ENCODE measurements around the gene TBCEL. TPM values are rescaled to one million over a fixed set of nuclear protein-coding genes. Genes with fewer than 3 reads are reported as not detected.
"Not testable (repeated sequence)": the region's sequence is repeated elsewhere in the genome, so short reads cannot be mapped to it uniquely, and the experiment has no call there.

The TBCEL gene
- total RNA-seq, 2 donors from 2014 or later: 10.9 to 12.9 TPM

- ATAC-seq (no peak), DNase-seq (no peak)
Observed at GRCh38 chr11:121091492-121092152, 67.7 kb downstream of the TBCEL start.

GRCh38 chr11:121095561-121095960 is 71.7 kb downstream of the TBCEL start:
- ATAC-seq: no peak

More at GRCh38 chr11:121091492-121092152, 67.7 kb downstream of the TBCEL start:
- intact Hi-C loops (cut with DNase I, micrococcal nuclease): no loop called here

GRCh38 chr11:121099364-121099763 is 75.5 kb downstream of the TBCEL start:
- ATAC-seq (no peak), DNase-seq (no peak)
- intact Hi-C loops (cut with DNase I, micrococcal nuclease): no loop called here

More at GRCh38 chr11:121095561-121095960, 71.7 kb downstream of the TBCEL start:
- no peak for DNase-seq
- intact Hi-C loops (cut with DNase I, micrococcal nuclease): no loop called here

- no peak for ATAC-seq
- intact Hi-C loops (cut with DNase I, micrococcal nuclease): no loop called here
- DNase-seq: no peak
Observed at GRCh38 chr11:121099885-121100284, 76.0 kb downstream of the TBCEL start.

GRCh38 chr11:121100943-121101342 is 77.0 kb downstream of the TBCEL start, which contains the start of gene TECTA:
Gene TECTA (plus strand): TSS chr11:121101243. CDS start chr11:121102666, 1,423 bp downstream.
- DNase-seq (no peak), ATAC-seq (no peak)
- intact Hi-C loops (cut with DNase I, micrococcal nuclease): no loop called here

- ATAC-seq (no peak), DNase-seq (no peak)
- intact Hi-C loops (cut with DNase I, micrococcal nuclease): no loop called here
Observed at GRCh38 chr11:121104312-121104762, 80.4 kb downstream of the TBCEL start.

GRCh38 chr11:121105063-121105480 is 81.2 kb downstream of the TBCEL start:
- DNase-seq (no peak), ATAC-seq (no peak)
- intact Hi-C loops (cut with DNase I, micrococcal nuclease): no loop called here

GRCh38 chr11:121105481-121106195 is 81.7 kb downstream of the TBCEL start:
- ATAC-seq (no peak), DNase-seq (no peak)
- intact Hi-C loops (cut with DNase I, micrococcal nuclease): no loop called here

- intact Hi-C loops (cut with DNase I, micrococcal nuclease): no loop called here
- DNase-seq (no peak), ATAC-seq (no peak)
Observed at GRCh38 chr11:121106812-121107211, 82.9 kb downstream of the TBCEL start.

GRCh38 chr11:121108413-121108812 is 84.5 kb downstream of the TBCEL start:
- DNase-seq (no peak), ATAC-seq (no peak)
- intact Hi-C loops (cut with DNase I, micrococcal nuclease): no loop called here

- intact Hi-C loops (cut with DNase I, micrococcal nuclease): no loop called here
- DNase-seq (no peak), ATAC-seq (no peak)
Observed at GRCh38 chr11:121109471-121109870, 85.6 kb downstream of the TBCEL start.

- intact Hi-C loops (cut with DNase I, micrococcal nuclease): no loop called here
- no peak for DNase-seq
- ATAC-seq: no peak
Observed at GRCh38 chr11:121109916-121110586, 86.1 kb downstream of the TBCEL start.

- intact Hi-C loops (cut with DNase I, micrococcal nuclease): no loop called here
- ATAC-seq (no peak), DNase-seq (no peak)
Observed at GRCh38 chr11:121110871-121111724, 87.2 kb downstream of the TBCEL start.

GRCh38 chr11:121112498-121113455 is 88.9 kb downstream of the TBCEL start:
- intact Hi-C loops (cut with DNase I, micrococcal nuclease): no loop called here
- peak; percentile 78 for ATAC-seq
- DNase-seq: peak; percentile 34 to 49

- ATAC-seq: no peak
- intact Hi-C loops (cut with DNase I, micrococcal nuclease): no loop called here
- no peak for DNase-seq
Observed at GRCh38 chr11:121113611-121114010, 89.7 kb downstream of the TBCEL start.

- intact Hi-C loops (cut with DNase I, micrococcal nuclease); DNase-seq; ATAC-seq: not testable (repeated sequence)
Observed at GRCh38 chr11:121115024-121115423, 91.1 kb downstream of the TBCEL start.

- ATAC-seq: no peak
- intact Hi-C loops (cut with DNase I, micrococcal nuclease): no loop called here
Observed at GRCh38 chr11:121117788-121118187, 93.9 kb downstream of the TBCEL start.

GRCh38 chr11:121119440-121119839 is 95.5 kb downstream of the TBCEL start:
- ATAC-seq (no peak), DNase-seq (no peak)
- intact Hi-C loops (cut with DNase I, micrococcal nuclease): no loop called here

More at GRCh38 chr11:121117788-121118187, 93.9 kb downstream of the TBCEL start:
- no peak for DNase-seq

Data from left colon (tissue), 2 donors.